ENCODE measurements around the gene GALNTL6.
"Not testable (repeated sequence)": the region's sequence is repeated elsewhere in the genome, so short reads cannot be mapped to it uniquely, and the experiment has no call there.

The GALNTL6 gene

GRCh38 chr4:172726001-172726423 is 912.8 kb downstream of the GALNTL6 start:
- no peak for DNase-seq (ENCODE audit: low read depth in 2 of 2, low spot score in 1 of 2)

- no peak for DNase-seq (ENCODE audit: low read depth in 2 of 2, low spot score in 1 of 2)
Observed at GRCh38 chr4:172727631-172728030, 914.4 kb downstream of the GALNTL6 start.

- DNase-seq (ENCODE audit: low read depth in 2 of 2, low spot score in 1 of 2), result not testable (repeated sequence)
Observed at GRCh38 chr4:172733645-172734044, 920.4 kb downstream of the GALNTL6 start.

- no peak for DNase-seq (ENCODE audit: low read depth in 2 of 2, low spot score in 1 of 2)
Observed at GRCh38 chr4:172734555-172734954, 921.4 kb downstream of the GALNTL6 start.

- no peak for DNase-seq (ENCODE audit: low read depth in 2 of 2, low spot score in 1 of 2)
Observed at GRCh38 chr4:172736046-172736445, 922.8 kb downstream of the GALNTL6 start.

- DNase-seq (ENCODE audit: low read depth in 2 of 2, low spot score in 1 of 2), result no peak
Observed at GRCh38 chr4:172740434-172740833, 927.2 kb downstream of the GALNTL6 start.

GRCh38 chr4:172750910-172751309 is 937.7 kb downstream of the GALNTL6 start:
- no peak for DNase-seq (ENCODE audit: low read depth in 2 of 2, low spot score in 1 of 2)

GRCh38 chr4:172751550-172751949 is 938.3 kb downstream of the GALNTL6 start:
- DNase-seq (ENCODE audit: low read depth in 2 of 2, low spot score in 1 of 2), result no peak

- DNase-seq (ENCODE audit: low read depth in 2 of 2, low spot score in 1 of 2), result no peak
Observed at GRCh38 chr4:172758586-172759340, 945.6 kb downstream of the GALNTL6 start.

- no peak for DNase-seq (ENCODE audit: low read depth in 2 of 2, low spot score in 1 of 2)
Observed at GRCh38 chr4:172760512-172760911, 947.3 kb downstream of the GALNTL6 start.

GRCh38 chr4:172762895-172763294 is 949.7 kb downstream of the GALNTL6 start:
- DNase-seq (ENCODE audit: low read depth in 2 of 2, low spot score in 1 of 2), result no peak

GRCh38 chr4:172770787-172771186 is 957.6 kb downstream of the GALNTL6 start:
- DNase-seq (ENCODE audit: low read depth in 2 of 2, low spot score in 1 of 2), result no peak

GRCh38 chr4:172772781-172773180 is 959.6 kb downstream of the GALNTL6 start:
- no peak for DNase-seq (ENCODE audit: low read depth in 2 of 2, low spot score in 1 of 2)

GRCh38 chr4:172776203-172776861 is 963.1 kb downstream of the GALNTL6 start:
- DNase-seq (ENCODE audit: low read depth in 2 of 2, low spot score in 1 of 2), result no peak

- no peak for DNase-seq (ENCODE audit: low read depth in 2 of 2, low spot score in 1 of 2)
Observed at GRCh38 chr4:172777729-172778431, 964.7 kb downstream of the GALNTL6 start.

- no peak for DNase-seq (ENCODE audit: low read depth in 2 of 2, low spot score in 1 of 2)
Observed at GRCh38 chr4:172778583-172778982, 965.4 kb downstream of the GALNTL6 start.

- no peak for DNase-seq (ENCODE audit: low read depth in 2 of 2, low spot score in 1 of 2)
Observed at GRCh38 chr4:172780566-172781081, 967.4 kb downstream of the GALNTL6 start.

GRCh38 chr4:172785613-172786012 is 972.4 kb downstream of the GALNTL6 start:
- no peak for DNase-seq (ENCODE audit: low read depth in 2 of 2, low spot score in 1 of 2)

GRCh38 chr4:172786039-172786792 is 973.0 kb downstream of the GALNTL6 start:
- DNase-seq (ENCODE audit: low read depth in 2 of 2, low spot score in 1 of 2), result no peak

- DNase-seq (ENCODE audit: low read depth in 2 of 2, low spot score in 1 of 2), result no peak
Observed at GRCh38 chr4:172787111-172787510, 973.9 kb downstream of the GALNTL6 start.

- no peak for DNase-seq (ENCODE audit: low read depth in 2 of 2, low spot score in 1 of 2)
Observed at GRCh38 chr4:172791841-172792240, 978.6 kb downstream of the GALNTL6 start.
